NCI-H1930 (cell line): Measurements from ENCODE around the gene RBM38.

Source experiments
- DNase-seq, 2 experiments: peaks; one replicate each; lab custom pipeline; 2025; lab: John Stamatoyannopoulos, UW

RBM38 gene

DNA sequence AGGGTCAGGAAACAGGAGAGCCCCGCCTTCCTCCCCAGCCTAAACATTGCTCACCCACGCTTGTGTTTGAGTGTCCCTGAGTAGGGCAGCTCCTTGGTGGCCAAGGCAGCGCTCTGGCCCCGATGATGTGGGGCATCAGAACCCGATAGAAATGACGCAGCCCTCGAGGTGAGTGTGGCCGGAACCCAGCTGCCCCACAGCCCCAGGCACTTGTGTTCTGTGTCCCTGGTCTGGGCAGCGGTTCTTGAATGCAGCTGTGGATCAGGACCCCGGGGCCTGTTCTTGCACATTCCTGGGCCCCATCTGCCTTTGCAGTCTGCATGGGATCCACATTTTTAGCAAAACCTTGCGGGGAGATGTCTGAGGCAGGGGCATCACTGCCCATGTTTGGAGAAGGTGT, 12.8 kb downstream of the RBM38 start:
- DNase-seq: no peak

DNA sequence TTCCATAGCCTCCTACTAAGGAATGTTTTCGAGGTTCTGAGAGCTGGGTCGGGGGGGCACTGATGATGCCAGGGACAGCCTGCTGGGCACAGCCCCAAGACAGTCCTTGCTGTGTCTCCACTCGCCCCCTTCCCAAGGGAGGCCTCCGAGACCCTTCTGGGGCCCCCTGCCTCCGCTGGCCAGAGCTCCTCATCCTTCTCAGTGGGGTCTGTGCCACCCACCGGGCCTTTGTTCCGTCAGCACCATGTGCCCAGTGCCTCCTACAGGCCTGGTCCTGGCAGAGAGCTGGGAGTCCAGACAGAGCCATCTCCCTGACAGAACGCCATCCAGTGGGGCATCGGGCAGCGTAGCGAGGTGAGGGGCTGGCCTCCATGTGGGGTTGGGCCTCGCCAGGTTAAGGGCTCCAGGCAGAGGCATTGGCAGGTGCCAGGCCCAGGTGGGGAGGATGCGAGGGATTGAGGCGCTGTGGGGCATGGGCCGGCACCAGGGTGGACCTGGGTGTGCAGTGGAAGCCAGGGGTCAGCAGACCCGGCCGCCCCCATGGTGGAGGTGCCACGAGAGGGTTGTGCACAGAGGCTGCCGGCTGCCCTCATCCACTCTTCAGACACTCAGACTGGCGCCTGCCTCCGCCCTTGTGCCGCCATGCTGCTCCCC, 13.3 kb downstream of the RBM38 start:
- DNase-seq: no peak

DNA sequence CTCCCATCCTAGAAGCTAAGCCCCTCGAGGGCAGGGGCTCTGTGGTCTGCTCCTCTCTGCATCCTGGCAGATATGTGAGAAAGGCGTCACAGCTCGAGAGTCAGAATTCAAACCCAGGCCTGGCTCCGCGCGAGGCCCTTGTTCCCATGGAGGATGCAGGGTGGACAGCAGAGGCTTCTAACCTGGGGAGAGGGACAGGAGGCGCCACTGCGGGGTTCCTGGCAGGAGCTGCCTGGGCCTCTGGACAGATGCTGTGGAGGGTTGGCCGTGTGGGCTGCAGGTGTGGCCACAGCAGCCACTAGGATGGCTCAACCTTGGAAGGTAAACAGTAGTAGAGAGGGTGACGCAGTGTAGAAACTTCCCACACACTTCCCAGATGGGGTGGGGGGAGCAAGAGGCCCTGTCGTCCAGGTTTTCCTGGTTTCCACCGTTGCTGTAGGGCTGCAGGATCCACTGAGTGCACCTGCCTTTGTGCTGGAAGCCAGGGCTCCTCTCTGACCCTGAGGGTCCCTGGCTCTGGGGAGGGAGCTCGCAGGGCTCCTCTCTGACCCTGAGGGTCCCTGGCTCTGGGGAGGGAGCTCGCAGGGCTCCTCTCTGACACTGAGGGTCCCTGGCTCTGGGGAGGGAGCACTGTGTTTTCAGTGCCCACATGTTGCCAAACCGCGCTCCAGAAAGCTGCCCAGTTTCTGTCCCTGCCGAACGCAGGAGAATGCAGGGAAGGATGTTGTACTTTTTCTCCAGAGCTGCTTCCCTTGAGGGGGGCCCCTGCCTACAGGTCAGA, 14.2 kb downstream of the RBM38 start:
- DNase-seq: no peak

DNA sequence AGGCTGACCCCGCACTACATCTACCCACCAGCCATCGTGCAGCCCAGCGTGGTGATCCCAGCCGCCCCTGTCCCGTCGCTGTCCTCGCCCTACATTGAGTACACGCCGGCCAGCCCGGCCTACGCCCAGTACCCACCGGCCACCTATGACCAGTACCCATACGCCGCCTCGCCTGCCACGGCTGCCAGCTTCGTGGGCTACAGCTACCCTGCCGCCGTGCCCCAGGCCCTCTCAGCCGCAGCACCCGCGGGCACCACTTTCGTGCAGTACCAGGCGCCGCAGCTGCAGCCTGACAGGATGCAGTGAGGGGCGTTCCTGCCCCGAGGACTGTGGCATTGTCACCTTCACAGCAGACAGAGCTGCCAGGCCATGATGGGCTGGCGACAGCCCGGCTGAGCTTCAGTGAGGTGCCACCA, 16.4 kb downstream of the RBM38 start:
- DNase-seq: no peak

DNA sequence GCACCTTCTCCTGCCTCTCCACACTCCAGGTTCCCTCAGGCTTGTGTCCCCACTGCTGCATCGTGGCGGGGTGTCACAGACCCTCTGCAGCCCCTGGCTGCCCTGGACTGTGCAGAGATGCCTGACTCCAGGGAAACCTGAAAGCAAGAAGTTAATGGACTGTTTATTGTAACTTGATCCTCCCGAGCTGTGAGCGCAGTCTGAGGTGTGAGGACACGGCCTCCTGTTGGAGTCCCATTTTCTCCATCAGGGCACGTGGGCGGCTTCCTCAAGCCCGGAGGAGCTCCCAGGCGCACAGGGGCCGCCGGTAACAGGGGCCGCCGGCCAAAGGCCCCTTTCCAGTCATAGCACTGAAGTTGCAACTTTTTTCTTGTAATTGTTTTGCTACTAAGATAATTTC, 16.9 kb downstream of the RBM38 start:
- DNase-seq: no peak

DNA sequence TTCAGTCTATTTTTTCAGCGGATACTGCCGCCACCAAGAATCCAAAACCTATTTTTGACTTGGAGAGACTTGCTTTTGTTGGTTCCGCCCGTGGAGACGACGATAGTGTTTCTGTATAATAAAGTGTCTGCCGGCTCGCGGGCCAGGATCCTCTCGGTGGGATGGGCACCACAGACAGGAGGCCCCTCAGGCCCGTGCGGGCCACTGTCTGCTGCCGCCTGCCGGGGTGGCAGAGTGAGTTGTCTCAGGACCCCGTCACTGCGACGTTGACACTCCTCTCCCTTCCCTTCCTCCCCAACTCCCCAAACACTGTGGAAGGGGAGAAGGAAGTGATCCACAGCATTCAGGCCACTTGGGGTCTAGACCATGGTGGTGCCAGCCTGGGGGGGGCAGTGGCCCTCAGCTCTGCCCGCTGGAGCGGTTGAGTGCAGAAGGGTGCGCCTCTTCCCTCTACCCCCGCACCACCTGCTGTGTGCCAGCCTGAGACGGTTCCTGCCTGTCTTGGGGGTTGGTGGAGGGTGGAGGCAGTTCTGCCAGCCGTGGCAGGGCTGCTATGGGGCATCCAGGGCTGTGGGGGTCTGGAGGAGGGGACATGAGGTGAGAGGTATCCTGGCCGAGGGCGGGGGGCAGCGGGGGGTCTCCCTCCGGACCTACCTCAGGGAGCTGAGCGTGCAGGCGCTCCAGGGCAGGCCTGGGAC, 17.5 kb downstream of the RBM38 start:
- DNase-seq: no peak

DNA sequence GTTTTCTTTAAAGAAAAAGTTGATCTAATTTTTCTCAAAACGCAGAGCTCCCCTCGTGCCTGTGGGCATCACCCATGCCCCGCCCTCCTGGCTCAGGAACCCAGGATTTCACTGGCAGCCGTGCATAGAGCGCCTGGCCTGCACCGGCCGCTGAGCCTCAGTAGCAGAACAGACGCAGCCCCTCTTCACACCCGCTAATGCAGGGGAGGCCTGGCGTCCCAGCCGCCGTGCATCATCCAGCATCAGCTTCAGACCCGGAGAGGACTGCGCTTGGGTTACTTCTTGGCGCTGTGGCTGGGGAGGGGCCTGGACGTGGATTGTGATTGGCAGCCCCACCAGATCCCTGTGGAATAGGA, 18.1 kb downstream of the RBM38 start:
- DNase-seq: no peak

DNA sequence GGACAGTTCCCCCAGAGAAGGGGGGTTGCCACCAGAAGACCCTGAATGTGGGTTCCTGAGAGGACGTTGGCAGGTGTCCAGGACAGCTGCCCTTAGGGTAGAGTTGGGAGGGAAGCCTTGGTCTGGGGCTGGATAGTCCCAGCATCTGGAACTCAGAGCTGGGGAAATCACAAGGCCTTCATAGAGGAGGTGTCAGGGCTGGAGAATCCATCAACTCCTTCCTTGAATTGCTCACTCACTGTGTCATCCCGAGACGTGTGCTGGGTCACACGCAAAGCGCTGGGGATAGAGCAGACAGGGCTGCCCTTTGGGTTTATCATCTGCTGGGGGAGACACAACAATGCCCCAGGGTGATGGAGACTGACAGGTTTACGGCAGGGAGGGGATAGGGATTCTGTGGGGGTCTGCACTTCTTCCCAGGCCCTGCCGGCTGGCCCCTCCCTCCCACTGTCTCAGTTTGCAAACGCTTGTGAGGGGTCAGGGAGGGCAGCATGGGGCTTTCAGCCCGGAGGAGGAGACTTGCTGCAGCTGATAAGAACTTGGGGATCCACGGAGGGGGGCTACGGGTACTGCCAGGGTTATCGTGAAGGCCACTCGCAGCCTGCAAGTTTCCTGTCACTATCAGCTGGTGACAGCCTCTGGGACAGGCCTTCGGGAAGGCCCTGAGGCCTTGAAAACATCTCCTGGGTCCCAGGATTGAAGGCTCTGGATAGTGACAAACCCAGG, 18.6 kb downstream of the RBM38 start:
- DNase-seq: no peak

DNA sequence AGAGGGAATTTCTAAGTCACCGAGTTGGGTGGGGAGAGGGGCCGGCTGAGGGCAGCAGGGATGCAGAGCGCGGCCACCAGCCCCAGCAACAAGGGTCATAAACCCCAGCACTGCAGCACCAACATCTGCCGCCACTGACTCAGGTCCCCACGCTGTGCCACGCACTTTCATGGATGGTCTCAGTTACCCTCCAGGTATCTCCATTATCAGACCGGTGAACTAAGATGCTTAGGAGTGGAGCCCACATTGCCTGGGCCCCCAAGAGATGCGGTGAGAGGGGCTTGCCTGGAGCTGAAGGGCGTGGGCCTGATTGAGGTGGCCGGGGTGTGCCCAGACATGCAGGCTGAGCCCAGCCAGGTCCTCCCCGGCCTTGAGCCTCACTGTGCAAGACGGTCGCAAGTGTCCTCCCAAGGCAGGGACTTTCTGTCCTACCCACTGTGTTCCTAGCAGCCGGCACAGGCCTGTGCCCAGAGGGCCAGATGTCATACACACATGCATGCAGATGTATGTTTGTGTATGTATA, 19.3 kb downstream of the RBM38 start:
- DNase-seq: no peak

DNA sequence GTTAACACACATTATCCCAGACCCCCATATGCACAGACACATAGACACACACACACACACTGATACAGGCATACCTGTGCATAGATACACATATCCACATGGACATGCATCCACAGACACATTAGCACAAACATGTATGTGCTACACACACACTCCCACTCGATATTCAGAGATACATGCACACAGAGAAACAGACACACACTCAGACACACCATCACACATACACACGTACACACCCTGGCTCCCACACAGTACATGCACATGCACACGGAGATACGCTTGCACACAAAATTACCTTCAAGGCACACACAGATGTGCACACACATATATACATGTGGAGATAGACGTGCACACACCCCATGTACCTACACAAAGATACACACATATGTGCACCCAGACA, 19.7 kb downstream of the RBM38 start:
- no peak for DNase-seq

DNA sequence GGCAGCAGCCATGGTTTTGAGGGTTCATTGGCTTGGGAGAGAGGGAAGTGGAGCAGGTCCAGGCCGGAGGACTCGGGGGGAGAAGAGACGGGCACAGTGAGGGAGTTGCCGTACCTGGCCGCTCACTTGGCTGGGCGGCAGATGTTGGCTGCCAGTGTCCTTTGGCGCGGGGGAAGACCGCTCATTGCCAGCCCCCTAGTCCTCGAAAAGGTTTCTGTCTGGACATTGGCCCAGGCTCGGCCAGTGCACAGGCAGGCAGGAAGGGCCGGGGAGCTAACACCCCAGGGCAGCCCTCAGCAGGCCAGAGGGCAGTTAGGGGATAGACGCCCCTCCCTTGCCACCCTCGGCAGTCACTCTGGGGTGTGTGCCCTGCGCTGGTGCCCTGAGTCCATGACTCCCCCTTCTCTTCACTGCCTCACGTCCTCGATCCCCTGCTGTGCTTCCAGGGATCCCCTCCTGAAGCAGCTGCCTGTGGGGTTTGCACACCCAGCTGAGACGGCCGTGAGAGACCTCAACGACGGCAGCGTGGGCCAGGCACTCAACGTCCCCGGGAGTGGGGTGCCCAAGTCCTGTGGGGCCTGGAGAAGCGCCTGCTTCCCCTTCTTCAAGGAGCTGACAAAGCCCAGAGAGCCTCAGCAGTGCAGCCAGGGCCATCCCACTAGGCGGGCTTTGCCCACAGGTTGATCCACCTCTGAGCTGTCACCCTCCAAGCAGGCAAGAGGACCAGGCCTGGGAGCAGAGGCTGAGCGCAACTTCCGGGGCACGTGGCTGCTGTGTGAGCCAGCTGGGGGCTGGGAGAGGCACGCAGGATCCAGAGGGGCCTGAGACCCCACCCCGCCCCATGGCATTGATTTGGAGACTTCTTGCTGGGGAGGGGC, 20.4 kb downstream of the RBM38 start:
- DNase-seq: no peak

DNA sequence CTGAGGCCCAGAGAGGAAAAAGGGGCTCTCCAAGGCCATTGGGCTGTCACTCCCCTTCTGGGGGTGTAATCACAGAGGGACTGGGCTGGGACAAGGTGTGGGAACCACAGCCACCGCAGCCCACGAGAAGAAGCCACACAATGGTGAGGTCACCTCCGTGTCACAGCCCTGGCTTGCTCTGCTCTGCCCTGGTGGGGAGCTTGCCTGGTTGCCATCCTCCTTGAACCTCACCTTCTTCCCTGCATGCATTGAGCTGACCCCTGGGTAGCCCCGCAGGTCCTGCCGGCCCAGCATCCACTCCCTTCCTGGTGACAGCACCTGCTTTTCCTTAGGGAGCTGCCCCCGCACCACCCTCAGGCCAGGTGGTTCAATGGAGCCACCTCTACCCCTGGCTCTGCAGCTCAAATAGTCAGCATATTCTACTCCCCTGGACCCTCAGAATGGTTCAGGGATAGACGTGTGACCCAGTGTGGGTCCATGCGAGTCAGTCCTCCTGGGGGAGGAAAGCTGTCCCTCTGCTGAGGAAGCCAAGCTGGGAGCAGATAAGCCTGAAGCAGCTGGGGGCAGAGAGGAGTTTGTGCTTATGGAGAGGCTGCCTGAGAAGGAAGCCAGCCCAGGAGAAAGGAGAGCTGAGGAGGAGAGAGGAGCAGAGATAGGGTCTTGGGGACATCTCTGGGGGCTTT, 21.3 kb downstream of the RBM38 start:
- no peak for DNase-seq

DNA sequence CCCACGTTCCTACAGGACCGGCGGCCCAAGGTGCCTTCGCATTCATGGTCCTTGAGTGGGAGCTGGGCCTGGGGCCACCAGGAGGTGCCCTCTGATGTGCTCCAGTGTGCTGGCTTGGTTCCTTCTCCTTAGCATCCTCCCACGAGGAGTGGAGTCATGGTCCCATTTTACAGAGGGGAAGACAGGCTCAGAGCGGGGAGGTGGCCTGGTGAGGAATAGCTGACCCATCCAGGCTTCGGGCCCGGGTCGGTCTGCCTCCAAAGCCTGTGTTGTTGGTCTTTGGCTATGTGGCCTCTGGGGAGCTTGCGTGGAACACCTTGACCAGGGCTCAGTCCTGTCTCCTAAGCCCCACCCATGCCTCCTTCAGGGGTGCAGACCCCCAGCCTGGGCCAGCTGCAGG, 22.8 kb downstream of the RBM38 start:
- DNase-seq: no peak

DNA sequence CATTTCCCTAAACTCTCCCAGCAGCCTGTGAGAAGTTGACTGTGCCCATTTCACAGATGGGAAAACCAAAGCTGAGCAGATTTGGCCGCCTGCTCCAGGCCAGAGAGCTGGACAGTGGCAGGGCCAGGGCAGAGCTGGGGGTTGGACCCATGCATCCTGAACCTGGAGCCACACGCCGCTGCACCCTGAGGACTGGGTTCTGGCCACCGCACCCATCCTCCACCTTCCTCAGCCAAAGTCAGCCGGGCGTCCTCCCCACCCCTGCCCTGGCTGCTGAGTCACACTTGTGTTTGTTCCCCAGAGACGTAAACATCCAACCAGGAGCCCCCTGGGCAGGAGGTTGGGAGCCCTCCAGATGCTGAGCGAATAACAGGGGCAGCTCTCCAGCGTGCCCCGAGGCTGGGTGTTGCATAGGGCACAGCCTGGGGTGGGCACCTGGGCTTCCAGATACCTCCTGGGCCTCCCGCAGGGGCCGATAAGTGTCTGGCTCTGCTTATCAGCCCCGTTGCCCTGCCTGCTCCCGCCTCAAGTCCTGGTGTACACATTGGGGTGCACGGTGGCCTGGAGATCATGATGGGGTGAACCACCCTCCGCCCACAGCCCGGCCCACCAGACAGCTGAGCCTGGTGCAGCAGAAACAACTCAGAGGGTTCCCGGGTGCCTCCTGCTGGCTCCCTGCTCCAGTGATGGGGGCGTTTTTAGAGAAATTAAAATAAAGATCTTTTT, 23.8 kb downstream of the RBM38 start:
- DNase-seq: no peak

DNA sequence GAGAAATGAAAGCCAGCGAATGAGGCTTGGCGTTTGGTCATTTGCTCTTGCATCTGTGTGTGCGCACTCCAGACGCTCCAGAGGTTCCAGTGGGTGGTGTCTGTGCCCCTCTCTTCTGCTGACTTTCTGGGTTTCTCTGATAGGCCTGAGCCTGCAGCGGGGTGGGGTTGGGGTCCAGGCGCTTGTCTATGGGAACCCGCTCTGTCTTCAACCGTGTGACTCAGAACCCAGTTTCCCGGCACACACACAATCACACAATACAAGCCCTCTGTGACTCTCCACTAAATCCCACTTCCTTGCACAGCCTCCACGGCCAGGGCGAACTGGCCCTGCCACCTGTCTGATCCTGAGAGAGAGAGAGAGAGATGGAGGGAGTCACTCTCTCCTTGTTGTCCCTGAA, 24.6 kb downstream of the RBM38 start:
- no peak for DNase-seq

DNA sequence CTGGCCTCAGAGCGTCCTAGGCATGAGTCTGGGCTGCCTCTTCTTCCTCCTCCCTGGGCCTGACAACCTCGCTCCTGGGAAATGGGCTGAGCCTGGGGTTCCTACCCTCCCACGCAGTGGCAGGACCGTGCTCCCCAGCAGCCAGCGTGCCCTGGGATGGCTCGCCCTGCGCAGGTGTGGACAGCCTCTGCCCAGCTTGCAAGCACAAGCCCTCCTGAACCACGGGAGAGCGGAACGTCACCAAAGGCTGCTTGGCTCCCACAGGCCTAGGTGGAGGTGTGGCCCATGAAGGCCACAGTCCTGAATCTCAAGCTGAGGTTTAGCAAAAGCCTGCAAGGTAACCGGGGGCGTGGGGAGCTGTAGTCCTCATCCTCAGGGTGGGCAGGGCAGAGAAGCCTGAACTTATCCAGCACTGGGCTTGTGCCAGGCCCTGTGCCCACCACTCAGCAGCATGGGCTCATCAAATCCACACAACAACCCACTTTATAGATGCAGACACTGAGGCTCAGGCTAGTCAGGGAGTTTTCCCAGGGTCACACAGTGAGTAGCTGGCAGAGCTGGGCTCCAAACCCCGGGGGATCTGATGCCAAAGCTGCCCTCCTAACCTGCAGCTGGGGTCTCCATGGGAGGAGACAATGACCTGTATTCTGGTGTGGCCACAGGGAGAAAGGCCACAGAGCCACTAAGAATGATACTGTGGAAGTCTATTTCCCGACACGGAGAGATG, 25.3 kb downstream of the RBM38 start:
- no peak for DNase-seq

DNA sequence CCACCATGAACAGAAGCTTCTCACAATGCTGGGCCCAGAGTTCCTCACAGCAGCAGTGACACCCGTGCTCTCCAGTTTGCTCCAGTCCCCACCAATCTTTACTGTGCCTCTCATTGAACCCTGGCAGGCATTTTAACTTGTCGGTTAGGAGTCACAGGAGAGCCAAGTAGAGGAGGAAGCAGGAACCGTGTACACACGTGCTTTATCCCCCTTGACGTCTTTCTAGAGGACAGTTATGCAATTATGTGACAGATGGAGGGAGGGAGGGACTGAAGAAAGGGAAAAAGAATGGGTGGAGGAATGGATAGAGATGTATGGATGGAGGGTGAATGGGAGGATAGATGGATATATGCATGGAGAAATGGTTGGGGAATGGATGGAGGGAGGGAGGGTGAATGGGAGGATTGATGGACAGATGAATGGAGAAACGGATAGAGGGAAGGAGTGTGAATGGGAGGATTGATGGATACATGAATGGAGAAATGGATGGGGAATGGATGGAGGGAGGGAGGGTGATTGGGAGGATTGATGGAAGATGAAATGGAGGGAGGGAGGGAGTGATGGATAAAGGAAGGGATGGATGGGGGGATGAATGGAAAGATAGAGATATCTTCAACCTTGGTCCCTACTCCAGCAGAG, 26.0 kb downstream of the RBM38 start:
- DNase-seq: no peak

DNA sequence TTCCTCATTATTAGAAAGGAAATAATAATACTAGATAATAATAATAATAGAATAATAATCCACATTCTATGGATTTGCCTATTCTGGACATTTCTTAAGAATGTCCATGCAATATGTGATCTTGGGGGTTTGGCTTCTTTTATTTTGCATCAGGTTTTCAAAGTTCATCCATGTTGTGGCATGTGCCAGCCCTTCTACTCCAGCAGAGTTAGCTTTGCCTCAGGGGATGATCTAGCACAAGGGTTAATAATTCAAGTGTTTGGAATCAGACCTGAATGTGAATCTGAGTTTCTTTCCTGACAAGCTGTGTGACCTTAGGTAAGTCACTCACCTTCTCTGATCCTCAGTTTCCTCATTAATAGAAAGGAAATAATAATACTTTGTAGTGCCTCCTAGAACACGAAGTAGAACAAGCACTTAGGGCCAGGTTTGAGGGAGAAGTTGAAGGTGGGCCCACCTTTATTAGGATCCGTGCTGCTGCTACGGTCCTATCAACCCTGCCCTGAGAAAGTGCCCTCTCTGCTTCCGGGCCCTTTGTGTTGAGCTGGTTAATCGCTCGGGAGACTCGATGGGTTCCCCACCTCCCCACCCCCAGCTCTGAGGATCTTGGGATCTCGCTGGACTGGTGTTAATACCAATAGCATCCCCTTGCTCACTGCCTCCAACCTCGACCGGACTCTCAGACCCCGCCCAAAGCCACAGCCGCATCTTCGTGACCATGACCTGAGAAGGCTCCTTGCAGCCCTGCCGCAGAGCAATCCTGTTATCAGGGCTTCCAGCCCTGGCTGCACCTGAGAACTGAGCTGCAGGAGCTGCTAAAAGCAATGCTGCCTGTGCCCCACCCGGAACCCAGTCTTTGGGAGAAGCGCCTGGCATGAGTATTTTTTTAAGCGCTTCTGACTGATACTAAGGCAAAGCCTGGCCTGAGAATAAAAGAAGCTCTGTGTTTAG, 26.9 kb downstream of the RBM38 start:
- DNase-seq: no peak
